CD4-positive, alpha-beta T cell (primary cell): ENCODE results near the gene FSTL4. TPM values are rescaled to one million over a fixed set of nuclear protein-coding genes. Genes with fewer than 3 reads are reported as not detected.

Experiments used
- ATAC-seq: fragments of 200-7000 bp; cut with Tn5 transposase; one replicate; pipeline ENCODE4 v1.10.0; 2022; ENCODE audit warnings: mild to moderate bottlenecking; ENCODE audit not compliant: poor library complexity
- CTCF ChIA-PET: fragments of 350-600 bp; sonication (Branson Sonifier 250); formaldehyde crosslinking; loops from one replicate; lab custom pipeline; 2021; ENCODE audit warnings: antibody characterized with exemption, inconsistent platforms; lab: Charles Lee
- POLR2A ChIA-PET: fragments of 350-600 bp; sonication (Branson Sonifier 250); formaldehyde crosslinking; loops from one replicate; lab custom pipeline; 2021; ENCODE audit warnings: antibody characterized with exemption, inconsistent platforms; lab: Charles Lee
- DNase-seq, 14 experiments: peaks; one replicate each; pipeline ENCODE4 v3.0.0-alpha.2; 2013 to 2020; ENCODE audit warnings: mixed read lengths in 2 of 14
- H3K27ac ChIP-seq, 2 donors: one replicate each; pipeline versions ENCODE4 v1.5.1 to v1.7.0; 2013; ENCODE audit warnings: low read length in 2 of 2, low read depth in 1 of 2, mild to moderate bottlenecking in 1 of 2
- H3K27me3 ChIP-seq, 2 experiments: 1 replicate in 1 of 2; 2 replicates in 1 of 2; pipeline versions ENCODE4 v1.6.1 to v1.7.0; 2013; ENCODE audit warnings: low read length in 2 of 2, control low read depth in 1 of 2, mild to moderate bottlenecking in 1 of 2, moderate library complexity in 1 of 2; ENCODE audit not compliant: insufficient read depth in 2 of 2, control insufficient read depth in 1 of 2
- H3K36me3 ChIP-seq: one replicate; pipeline ENCODE4 v1.6.1; 2013; ENCODE audit warnings: low read length, control low read depth; ENCODE audit not compliant: insufficient read depth
- H3K4me1 ChIP-seq: one replicate; pipeline ENCODE4 v1.6.1; 2013; ENCODE audit warnings: low read length, control low read depth; ENCODE audit not compliant: insufficient read depth
- H3K4me3 ChIP-seq: one replicate; pipeline ENCODE4 v1.5.1; 2013; ENCODE audit warnings: mild to moderate bottlenecking, low read length, moderate library complexity
- H3K9me3 ChIP-seq, 2 experiments: 1 replicate in 1 of 2; 2 replicates in 1 of 2; pipeline versions ENCODE4 v1.6.1 to v1.7.0; 2013; ENCODE audit warnings: low read length in 2 of 2, mild to moderate bottlenecking in 2 of 2, control low read depth in 1 of 2, moderate library complexity in 1 of 2; ENCODE audit not compliant: control insufficient read depth in 1 of 2, insufficient read depth in 1 of 2
- H3K27ac Mint-ChIP-seq: one replicate; pipeline ENCODE4 v1.8.0; 2020; ENCODE audit warnings: mixed read lengths
- H3K27me3 Mint-ChIP-seq: one replicate; pipeline ENCODE4 v1.8.0; 2021; ENCODE audit warnings: mixed read lengths
- H3K36me3 Mint-ChIP-seq: one replicate; pipeline ENCODE4 v1.8.0; 2021; ENCODE audit warnings: low read depth, mixed read lengths
- H3K4me1 Mint-ChIP-seq: one replicate; pipeline ENCODE4 v1.8.0; 2021; ENCODE audit warnings: low read depth, mixed read lengths
- H3K4me3 Mint-ChIP-seq: one replicate; pipeline ENCODE4 v1.8.0; 2020; ENCODE audit warnings: mild to moderate bottlenecking, mixed read lengths
- H3K9me3 Mint-ChIP-seq: one replicate; pipeline ENCODE4 v1.8.0; 2020; ENCODE audit warnings: mixed read lengths
- intact Hi-C, 2 experiments: fragments of 100-400 bp; cut with DNase I in 1 of 2; cut with micrococcal nuclease in 1 of 2; formaldehyde crosslinking; loops; one replicate each; pipeline versions ENCODE4 v1.15.1 to v1.9.0; 2023 to 2025; cut with DNase I, micrococcal nuclease
- total RNA-seq, 174 experiments: library from RNA in 2 of 174; stranded (reverse) in 2 of 174; gene quantifications; one replicate each; pipeline ENCODE4 v1.2.3 and lab custom pipeline; 2021 to 2026
- TF ChIP-seq, protein P1 (sequence below): fragments of 200-600 bp; IDR thresholded peaks from one replicate; pipeline ENCODE4 v1.8.0; 2022; ENCODE audit warnings: antibody characterized with exemption, mild to moderate bottlenecking

The FSTL4 gene
- total RNA-seq, 2 experiments from 2014 or later = not detected

DNA sequence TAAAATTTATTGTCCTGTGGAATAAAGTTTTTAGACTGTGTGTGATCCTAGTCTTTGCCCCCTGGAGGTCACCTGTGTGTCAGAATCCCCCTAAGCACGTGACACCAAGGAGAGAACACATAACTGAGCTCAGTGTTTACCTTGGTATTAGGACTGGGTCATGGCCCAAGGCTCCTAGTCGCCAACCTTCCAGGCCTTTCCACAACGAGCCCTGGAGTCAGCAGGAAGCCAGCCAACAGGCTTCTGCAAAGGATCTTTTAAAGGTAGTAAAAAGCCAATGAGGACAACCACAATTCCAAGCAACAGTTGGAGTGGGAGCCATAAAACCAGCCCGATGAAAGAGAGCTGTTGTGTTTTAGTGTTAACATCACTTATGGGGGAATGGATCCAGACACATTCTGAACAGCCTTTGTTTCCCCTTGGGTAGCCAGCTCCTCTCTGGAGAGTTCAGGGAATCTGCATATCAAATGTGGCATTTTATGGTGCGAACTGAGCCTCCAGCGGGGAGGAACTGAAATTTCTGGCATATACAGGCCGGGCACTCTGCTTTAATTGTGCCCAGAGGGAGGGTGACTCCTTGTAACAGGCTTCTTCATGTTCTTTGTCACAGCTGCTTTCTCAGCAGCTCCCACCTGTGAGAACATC is 239.9 kb downstream of the FSTL4 start:
- no peak for ATAC-seq
- no peaks in the 10 kb centered on the region for H3K4me1 Mint-ChIP-seq
- TF ChIP-seq, protein P1, sequence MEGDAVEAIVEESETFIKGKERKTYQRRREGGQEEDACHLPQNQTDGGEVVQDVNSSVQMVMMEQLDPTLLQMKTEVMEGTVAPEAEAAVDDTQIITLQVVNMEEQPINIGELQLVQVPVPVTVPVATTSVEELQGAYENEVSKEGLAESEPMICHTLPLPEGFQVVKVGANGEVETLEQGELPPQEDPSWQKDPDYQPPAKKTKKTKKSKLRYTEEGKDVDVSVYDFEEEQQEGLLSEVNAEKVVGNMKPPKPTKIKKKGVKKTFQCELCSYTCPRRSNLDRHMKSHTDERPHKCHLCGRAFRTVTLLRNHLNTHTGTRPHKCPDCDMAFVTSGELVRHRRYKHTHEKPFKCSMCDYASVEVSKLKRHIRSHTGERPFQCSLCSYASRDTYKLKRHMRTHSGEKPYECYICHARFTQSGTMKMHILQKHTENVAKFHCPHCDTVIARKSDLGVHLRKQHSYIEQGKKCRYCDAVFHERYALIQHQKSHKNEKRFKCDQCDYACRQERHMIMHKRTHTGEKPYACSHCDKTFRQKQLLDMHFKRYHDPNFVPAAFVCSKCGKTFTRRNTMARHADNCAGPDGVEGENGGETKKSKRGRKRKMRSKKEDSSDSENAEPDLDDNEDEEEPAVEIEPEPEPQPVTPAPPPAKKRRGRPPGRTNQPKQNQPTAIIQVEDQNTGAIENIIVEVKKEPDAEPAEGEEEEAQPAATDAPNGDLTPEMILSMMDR = no peak
- H3K4me1 ChIP-seq = no peaks in the 10 kb centered on the region
- H3K9me3 Mint-ChIP-seq = peaks cover 12% of the 10 kb centered on the region
- intact Hi-C loops = no loop called here
- H3K27ac Mint-ChIP-seq = no peak overlapping the region
- POLR2A ChIA-PET = no interaction called here
- H3K4me3 Mint-ChIP-seq = no peak overlapping the region
- H3K27me3 ChIP-seq = peaks cover 0 to 2% of the 10 kb centered on the region in 2 experiments
- peaks cover 5 to 12% of the 10 kb centered on the region in 2 experiments for H3K9me3 ChIP-seq
- no peak overlapping the region for H3K27ac ChIP-seq
- no peak overlapping the region for H3K4me3 ChIP-seq
- H3K27me3 Mint-ChIP-seq = peaks cover 15% of the 10 kb centered on the region
- H3K36me3 ChIP-seq = no peaks in the 10 kb centered on the region
- no peak for DNase-seq
- CTCF ChIA-PET = no interaction called here
- H3K36me3 Mint-ChIP-seq = no peaks in the 10 kb centered on the region

DNA sequence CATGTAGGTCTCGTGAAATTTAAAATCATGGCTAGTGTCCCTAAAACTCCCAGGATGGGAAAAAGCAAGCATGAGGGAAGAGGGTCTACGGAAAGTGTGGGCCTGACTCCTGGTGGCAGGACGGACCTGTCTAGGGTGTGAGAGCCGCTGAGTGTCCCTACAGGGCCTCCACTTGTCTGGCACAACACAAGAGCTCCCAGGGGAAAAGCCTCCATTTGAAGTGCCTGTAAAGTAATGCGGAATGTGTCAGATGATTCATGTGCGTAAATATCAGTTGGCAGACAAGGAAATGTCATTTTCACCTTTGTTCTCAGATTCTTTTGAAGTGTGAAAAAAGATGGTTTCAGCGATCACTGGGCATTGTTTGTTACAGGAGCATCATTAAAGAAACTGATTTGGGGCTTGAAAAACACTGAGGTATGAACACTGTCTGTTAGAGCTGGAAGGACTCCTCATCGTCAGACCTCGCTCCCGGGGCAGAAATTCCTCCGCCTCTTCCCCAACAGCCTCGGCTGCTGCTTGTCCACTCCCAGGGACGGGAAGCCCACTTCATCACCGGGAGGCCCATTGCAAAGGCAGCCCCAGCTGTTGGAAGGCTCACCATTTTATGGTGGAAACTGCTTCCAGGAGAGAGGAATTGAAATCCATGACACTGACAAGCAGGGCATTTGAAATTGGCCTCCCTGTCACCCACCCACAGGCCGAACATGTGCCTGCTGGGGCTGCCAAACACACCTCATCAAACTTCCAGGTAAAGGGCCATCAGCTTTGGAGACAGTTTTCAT is 240.8 kb downstream of the FSTL4 start:
- DNase-seq = no peak
- CTCF ChIA-PET = no interaction called here
- no peak overlapping the region for H3K4me3 Mint-ChIP-seq
- no peaks in the 10 kb centered on the region for H3K4me1 Mint-ChIP-seq
- ATAC-seq = no peak
- no peak overlapping the region for H3K27ac Mint-ChIP-seq
- Histone ChIP-seq H3K9me3 (peaks cover 0 to 4% of the 10 kb centered on the region in 2 experiments), H3K27me3 (peaks cover 0 to 2% of the 10 kb centered on the region in 2 experiments), H3K27ac (no peak overlapping the region), H3K4me1 (no peaks in the 10 kb centered on the region), H3K36me3 (no peaks in the 10 kb centered on the region), H3K4me3 (no peak overlapping the region)
- POLR2A ChIA-PET = no interaction called here
- TF ChIP-seq, protein P1 = no peak
- H3K27me3 Mint-ChIP-seq = peaks cover 13% of the 10 kb centered on the region
- intact Hi-C loops = no loop called here
- no peaks in the 10 kb centered on the region for H3K36me3 Mint-ChIP-seq
- H3K9me3 Mint-ChIP-seq = peaks cover 8% of the 10 kb centered on the region

DNA sequence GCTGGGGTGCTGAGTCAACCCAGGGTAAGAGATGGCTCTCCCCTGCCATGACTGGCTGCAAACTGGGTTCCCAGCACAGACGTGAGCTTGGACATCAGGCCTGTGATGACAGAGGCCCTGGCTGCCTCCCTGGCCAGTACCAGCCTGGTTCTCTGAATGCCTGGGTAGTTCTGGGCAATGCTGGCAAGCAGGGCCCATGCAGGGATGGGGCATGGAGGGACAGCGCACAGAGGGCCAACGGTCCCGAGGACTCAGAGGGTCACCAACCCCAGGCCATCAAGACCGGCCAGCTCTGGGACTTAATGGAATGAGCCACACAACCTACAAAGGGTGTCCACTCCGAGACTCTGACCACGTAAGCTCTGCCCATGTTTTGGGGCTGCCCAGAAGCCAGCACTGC is 241.4 kb downstream of the FSTL4 start:
- Histone ChIP-seq H3K36me3 (no peaks in the 10 kb centered on the region), H3K9me3 (peaks cover 0 to 4% of the 10 kb centered on the region in 2 experiments), H3K27ac (no peak overlapping the region), H3K4me1 (no peaks in the 10 kb centered on the region), H3K4me3 (no peak overlapping the region), H3K27me3 (peaks cover 0 to 2% of the 10 kb centered on the region in 2 experiments)
- TF ChIP-seq, protein P1 = no peak
- Mint-ChIP-seq H3K27ac (no peak overlapping the region), H3K27me3 (peaks cover 13% of the 10 kb centered on the region), H3K36me3 (no peaks in the 10 kb centered on the region), H3K4me3 (no peak overlapping the region), H3K4me1 (no peaks in the 10 kb centered on the region), H3K9me3 (peaks cover 4% of the 10 kb centered on the region)
- CTCF ChIA-PET = no interaction called here
- DNase-seq (no peak), ATAC-seq (no peak)
- POLR2A ChIA-PET = no interaction called here
- intact Hi-C loops = no loop called here
